GF-D8 (cell line): ENCODE results near the gene NRL.

Experiments
- DNase-seq: peaks from one replicate; lab custom pipeline; 2025; lab: John Stamatoyannopoulos, UW

Gene NRL

GRCh38 chr14:24144451-24144850 lies 29.7 kb upstream of the NRL start:
- no peak for DNase-seq

GRCh38 chr14:24143511-24143910 lies 28.8 kb upstream of the NRL start:
- DNase-seq, result no peak

GRCh38 chr14:24141097-24141880 lies 26.5 kb upstream of the NRL start, which contains the start of gene EMC9:
Gene EMC9, minus strand, starts transcription at chr14:24141591. Its CDS starts 287 bp downstream, at chr14:24141304.
- peak; percentile 98 for DNase-seq

- DNase-seq, result no peak
These were observed 24.7 kb upstream of the NRL start for GRCh38 chr14:24139272-24139934.

GRCh38 chr14:24138396-24139271 lies 23.9 kb upstream of the NRL start:
- DNase-seq, result no peak

- no peak for DNase-seq
These were observed 23.0 kb upstream of the NRL start for GRCh38 chr14:24137529-24138395.

GRCh38 chr14:24136684-24137528 lies 22.2 kb upstream of the NRL start:
- DNase-seq, result no peak

GRCh38 chr14:24135834-24136683 lies 21.3 kb upstream of the NRL start, which contains the start of gene PSME1:
Gene PSME1, plus strand, starts transcription at chr14:24136194. Its CDS starts 69 bp downstream, at chr14:24136263.
- DNase-seq, result peak; percentile 67

GRCh38 chr14:24135584-24135833 lies 20.8 kb upstream of the NRL start:
- DNase-seq, result no peak

GRCh38 chr14:24133735-24134134 lies 19.0 kb upstream of the NRL start:
- no peak for DNase-seq

GRCh38 chr14:24132976-24133375 lies 18.2 kb upstream of the NRL start:
- no peak for DNase-seq

GRCh38 chr14:24132061-24132685 lies 17.4 kb upstream of the NRL start:
- no peak for DNase-seq

- DNase-seq, result no peak
These were observed 16.8 kb upstream of the NRL start for GRCh38 chr14:24131549-24131966.

GRCh38 chr14:24130717-24131548 lies 16.2 kb upstream of the NRL start:
- no peak for DNase-seq

GRCh38 chr14:24130380-24130716 lies 15.6 kb upstream of the NRL start, which contains the start of gene FITM1:
Gene FITM1, plus strand, starts transcription at chr14:24130659. Its CDS starts 905 bp downstream, at chr14:24131564.
- no peak for DNase-seq

GRCh38 chr14:24129410-24129998 lies 14.8 kb upstream of the NRL start:
- no peak for DNase-seq

- DNase-seq, result no peak
These were observed 12.9 kb upstream of the NRL start for GRCh38 chr14:24127673-24128072.

GRCh38 chr14:24126939-24127338 lies 12.2 kb upstream of the NRL start:
- no peak for DNase-seq
